Measurements from ENCODE around the gene CORO2B.
"Not testable (repeated sequence)": the region's sequence is repeated elsewhere in the genome, so short reads cannot be mapped to it uniquely, and the experiment has no call there.

Gene CORO2B

GRCh38 chr15:68593341-68593740 lies 14.5 kb downstream of the CORO2B start:
- no peak for DNase-seq

DNA sequence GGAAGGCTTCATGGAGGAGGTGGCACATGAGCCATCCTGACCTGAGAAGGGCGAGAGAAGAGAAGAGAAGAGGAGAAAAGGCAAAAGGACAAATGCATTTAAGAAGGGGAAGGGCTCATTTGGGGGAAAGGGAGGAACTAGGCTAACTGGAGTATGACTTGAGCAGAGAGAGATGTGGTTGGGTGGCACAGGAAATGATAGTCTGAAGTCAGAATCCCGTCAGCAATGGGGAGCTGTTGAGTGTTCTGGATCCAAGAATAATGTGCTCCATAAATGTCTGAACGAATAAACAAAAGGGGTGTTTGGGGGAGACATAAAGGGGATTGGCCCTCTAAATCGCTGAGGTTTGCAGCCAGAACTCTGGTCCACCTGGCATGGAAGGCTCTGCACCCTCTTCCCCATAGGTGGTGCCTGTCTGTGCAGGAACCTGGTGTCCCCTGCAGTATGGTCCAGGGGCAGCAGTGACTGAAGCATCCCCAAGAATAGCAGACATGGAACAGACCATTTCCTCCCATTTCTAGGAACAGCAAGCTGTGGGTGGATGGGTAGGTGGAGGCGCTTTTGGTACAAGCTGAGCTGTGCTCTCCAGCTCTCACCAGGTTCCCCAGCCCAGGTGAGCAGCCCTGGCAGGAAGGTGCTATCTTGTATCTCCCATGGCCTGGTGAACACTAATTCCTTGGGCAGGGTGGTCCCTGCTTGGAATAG lies 15.2 kb downstream of the CORO2B start:
- no peak for DNase-seq

DNA sequence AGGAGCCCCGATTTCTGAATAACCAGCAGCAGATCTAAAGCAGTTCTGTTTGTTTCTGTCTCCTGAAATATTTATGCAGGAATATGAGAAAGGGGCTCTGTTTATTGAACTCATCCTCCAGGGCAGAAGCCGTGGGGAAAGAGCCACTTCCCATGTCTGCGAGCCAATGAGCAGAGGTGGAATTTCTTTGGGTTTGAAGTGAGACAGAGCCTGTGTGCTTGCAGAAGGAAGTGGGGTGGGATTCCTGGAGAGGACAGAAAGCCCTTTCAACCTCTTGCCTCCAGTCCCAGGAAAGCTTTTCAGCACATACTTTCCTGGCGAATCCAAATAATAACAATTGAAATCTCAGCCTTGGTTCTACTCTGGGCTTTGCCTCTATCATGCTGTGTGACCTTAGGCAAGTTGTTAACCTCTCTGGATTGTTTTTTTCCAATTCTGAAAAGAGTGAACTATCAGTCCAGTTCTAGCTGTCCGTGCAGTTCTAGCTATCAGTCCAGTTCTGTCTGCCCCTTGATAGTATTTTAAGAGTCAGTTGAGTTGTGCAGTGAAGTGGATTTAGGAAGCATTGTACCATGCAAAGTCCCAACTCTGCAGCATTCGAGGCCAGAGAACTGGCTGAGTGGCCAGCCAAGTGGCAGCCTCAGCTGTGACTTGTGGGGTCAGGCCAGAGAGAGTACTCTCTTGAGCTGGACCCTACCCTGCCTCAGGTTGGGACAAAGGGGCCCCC lies 15.9 kb downstream of the CORO2B start:
- DNase-seq = no peak

DNA sequence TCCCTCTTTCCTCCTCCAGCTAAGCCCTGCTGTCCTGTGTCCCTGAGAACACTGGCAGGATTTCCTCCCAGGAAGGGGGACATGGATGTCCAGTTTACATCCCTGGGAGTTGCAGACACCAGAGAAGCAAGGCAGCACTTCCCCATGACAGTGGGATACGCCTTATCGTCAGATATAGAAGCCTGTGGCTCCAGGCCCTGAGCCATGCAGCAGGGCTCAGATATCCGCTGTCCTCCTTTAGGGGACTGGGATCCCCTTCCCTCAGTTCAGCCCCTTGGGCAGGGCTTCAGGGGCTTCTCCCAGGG lies 16.4 kb downstream of the CORO2B start:
- DNase-seq = no peak

- DNase-seq = no peak
Observed at GRCh38 chr15:68595761-68596160, 17.0 kb downstream of the CORO2B start.

DNA sequence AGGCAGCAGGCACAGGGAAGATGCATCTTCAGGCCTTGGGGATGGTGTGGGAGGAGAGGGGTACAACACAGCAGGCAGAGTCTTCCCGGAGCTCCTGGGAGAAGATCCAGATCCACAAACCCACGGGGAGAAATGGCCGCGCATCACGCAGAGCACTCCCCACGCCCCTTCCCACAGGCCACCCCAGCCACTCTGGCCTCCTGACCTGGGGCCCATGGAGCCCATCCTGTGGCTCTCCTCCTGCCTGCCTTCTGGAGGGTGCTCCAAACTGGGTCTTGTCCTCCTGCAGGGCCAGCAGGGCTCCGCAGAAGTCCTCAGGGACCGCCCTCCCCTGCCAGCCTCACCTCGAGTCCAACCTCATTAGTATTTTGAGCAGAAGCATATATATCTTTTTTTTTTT lies 17.9 kb downstream of the CORO2B start:
- no peak for DNase-seq

DNA sequence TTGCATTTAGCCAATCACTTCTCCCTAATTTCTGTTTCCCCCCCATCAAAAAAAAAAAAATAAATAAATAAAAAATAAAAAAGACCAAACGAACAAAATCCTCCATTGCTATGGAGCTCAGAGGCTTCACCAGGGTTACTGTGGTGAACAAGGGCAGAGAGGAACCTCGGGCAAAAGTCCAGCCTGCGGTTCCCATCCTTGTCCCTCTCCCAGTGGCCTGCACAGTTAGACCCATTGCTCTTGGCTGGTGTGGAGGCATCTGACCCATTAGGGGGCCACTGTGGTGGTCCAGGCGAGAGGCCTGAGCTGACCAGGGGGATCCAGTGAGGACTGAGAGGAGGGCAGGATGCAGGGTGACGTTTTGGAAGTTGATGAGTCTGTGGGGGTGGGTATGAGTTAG lies 18.8 kb downstream of the CORO2B start:
- no peak for DNase-seq

- DNase-seq = no peak
Observed at GRCh38 chr15:68598171-68599152, 19.7 kb downstream of the CORO2B start.

DNA sequence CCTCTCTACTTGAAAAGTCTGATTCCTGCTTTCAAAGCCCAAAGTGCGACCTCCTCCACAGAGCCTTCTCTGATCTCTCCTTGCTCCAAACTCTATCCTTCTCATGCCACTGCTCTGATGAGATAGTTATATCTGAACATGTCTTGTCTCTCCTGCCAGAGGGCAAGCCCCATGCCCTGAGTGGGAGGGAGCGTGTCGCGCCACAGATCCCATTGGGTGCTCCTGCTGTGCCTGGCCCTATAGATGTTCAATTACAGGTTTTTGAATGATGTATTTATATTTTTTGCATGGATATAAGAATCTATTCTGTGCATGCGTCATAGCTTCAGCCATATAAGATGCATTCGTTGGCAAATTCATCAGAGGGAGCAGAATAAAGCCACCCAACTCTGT lies 20.4 kb downstream of the CORO2B start:
- DNase-seq = no peak

GRCh38 chr15:68599560-68600071 lies 20.8 kb downstream of the CORO2B start:
- no peak for DNase-seq

DNA sequence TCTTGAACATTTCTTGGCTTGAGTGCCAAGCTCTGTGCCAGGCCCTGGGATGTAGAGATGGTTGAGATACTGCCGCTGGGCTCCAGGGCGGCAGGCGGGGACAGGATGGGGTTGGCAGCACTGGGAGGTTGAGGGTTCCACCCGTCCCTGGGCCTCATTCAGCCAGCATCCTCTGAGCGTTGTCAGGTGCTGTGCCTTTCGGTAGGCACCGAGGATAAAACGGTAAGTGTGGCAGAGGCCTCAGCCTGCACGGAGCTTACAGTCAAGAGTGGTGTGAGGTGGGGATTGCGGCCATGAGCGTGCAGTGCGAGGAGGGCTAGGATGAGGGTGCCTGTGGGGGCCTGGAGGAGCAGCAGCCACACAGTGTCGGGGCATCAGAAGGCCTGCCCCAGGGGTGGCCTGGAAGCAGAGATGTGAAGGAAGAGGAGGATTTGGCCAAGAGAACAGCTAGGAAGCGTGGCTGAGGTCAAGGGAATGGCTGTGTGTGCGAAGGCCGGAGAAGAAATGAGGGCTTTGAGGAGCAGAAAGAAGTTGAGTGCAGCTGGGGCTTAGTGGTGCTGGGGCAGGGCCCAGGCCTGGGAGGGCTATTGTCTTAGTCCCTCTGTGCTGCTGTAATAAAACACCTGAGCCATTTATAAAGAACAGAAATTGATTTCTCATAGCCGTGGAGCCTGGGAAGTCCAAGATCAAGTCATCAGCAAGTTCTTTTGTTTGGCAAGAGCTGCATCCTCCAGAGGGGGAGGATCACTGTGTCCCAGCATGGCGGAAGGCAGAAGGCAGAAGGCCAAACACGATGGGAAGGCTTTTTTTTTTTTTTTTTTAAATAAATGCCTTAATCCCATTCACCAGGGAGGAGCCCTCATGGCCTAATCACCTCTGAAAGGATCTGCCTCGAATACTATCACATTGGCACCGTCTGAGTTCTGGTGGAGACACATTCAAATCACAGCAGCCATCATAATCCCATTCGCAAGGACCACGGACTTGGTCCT lies 22.7 kb downstream of the CORO2B start:
- no peak for DNase-seq

DNA sequence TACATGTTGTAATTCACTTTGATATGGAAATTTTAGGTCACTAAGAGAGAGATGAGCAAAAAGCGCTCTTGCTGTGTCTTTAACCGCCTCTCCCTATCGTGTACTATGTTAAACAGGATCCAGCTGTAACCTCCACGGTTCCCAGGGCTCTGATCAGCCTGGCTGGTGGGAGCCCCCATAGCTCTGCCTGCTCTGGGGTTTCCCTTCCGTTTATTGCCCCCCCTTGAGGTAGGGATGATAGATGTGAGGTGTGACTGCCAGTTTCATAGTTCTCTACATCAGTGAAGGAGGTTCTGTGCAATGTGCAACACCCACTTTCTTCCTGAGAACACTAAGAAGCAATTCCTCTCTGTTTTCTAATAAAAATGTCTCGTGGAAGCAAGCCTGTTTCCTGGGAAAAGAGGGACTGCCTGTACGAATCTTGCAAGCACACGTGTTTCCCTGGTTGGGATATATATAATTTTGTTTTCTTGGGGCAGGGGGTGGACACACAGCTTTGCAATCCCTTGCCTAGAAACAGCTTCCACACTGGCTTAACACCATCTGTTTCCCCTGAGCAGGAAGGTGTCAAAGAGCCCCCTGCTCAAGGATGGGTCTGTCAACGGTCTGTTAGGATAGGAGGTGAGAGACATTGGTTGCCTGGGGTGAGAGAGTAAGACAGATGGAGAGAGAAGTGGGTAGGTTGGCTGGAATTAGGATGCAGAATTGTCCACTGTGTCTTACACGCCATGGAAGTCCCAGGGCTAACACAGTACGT lies 23.8 kb downstream of the CORO2B start:
- no peak for DNase-seq

GRCh38 chr15:68603216-68603595 lies 24.4 kb downstream of the CORO2B start:
- DNase-seq = no peak

- DNase-seq = no peak
Observed at GRCh38 chr15:68603951-68604350, 25.2 kb downstream of the CORO2B start.

- not testable (repeated sequence) for DNase-seq
Observed at GRCh38 chr15:68604840-68605478, 26.2 kb downstream of the CORO2B start.

- DNase-seq = no peak
Observed at GRCh38 chr15:68606375-68606774, 27.6 kb downstream of the CORO2B start.

- DNase-seq = no peak
Observed at GRCh38 chr15:68608206-68608843, 29.5 kb downstream of the CORO2B start.

- no peak for DNase-seq
Observed at GRCh38 chr15:68608844-68609232, 30.0 kb downstream of the CORO2B start.

DNA sequence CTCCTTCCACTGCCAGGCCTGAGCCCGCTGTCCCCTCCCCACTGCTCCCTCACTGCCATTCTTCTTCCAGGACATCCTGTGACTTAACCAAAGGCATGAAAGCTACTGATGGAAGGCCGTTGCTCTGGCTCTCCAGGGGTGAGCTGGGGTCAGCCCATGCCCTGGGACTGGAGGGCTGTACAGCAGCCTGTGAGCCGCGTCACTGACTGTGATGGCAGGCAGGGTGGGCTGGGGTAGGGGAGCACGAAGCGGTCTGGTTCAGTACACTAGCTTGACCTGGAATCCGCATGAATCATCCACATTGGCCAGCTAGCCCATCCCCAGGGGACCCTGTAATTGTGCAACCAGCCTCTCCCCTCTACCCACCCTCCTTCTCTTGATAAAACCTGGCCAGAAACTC lies 30.8 kb downstream of the CORO2B start:
- DNase-seq = no peak

DNA sequence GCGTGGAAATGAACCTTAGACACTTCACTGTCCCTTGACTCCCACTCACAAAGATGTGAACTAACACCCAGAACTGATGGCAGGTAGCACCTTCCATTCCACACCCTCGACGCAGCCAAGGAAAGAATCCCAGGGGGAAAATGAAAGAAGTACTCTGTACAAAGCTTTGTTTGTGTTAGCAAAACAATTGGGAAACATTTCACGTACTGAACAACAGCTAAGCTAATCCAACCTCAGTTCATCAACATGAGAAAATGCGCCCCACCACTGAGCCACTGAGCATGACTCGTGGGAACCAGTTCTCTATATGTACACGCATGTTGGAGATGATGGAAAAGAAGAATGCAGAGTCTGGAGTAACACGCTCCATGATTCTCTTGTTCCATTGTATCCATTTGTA lies 32.0 kb downstream of the CORO2B start:
- DNase-seq = no peak
